Measurements from ENCODE around the gene FBXL2.

DNA sequence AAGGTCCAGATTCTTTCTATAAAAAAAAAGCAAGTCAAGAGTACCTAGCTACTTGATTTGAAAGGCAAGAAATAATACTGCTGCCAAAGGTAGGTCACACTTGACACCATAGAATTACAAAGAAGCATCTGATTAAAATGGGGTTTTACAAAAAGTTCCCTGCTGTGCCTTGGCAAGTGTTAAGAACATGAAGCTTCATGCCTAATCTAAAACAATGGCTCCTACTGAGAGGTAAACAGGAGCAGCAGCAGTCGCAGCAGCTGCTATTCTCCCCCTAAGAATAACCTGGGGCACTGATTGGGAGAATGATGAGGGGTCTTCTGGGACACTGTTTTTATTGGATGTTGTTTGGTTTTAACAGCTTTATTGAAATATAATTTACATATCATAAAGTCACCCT, 148.8 kb downstream of the FBXL2 start:
- TF ChIP-seq, protein P1, sequence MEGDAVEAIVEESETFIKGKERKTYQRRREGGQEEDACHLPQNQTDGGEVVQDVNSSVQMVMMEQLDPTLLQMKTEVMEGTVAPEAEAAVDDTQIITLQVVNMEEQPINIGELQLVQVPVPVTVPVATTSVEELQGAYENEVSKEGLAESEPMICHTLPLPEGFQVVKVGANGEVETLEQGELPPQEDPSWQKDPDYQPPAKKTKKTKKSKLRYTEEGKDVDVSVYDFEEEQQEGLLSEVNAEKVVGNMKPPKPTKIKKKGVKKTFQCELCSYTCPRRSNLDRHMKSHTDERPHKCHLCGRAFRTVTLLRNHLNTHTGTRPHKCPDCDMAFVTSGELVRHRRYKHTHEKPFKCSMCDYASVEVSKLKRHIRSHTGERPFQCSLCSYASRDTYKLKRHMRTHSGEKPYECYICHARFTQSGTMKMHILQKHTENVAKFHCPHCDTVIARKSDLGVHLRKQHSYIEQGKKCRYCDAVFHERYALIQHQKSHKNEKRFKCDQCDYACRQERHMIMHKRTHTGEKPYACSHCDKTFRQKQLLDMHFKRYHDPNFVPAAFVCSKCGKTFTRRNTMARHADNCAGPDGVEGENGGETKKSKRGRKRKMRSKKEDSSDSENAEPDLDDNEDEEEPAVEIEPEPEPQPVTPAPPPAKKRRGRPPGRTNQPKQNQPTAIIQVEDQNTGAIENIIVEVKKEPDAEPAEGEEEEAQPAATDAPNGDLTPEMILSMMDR (IDR thresholded peaks at IDR 0.05): no peak
- TF ChIP-seq POLR2A (IDR thresholded peaks at IDR 0.05): no peak
